ENCODE results near the gene TGIF2. TPM values are rescaled to one million over a fixed set of nuclear protein-coding genes. Genes with fewer than 3 reads are reported as not detected.

TGIF2 gene
- total RNA-seq, 4 donors from 2014 or later: 6.5 to 10.5 (median 9.5) TPM

DNA sequence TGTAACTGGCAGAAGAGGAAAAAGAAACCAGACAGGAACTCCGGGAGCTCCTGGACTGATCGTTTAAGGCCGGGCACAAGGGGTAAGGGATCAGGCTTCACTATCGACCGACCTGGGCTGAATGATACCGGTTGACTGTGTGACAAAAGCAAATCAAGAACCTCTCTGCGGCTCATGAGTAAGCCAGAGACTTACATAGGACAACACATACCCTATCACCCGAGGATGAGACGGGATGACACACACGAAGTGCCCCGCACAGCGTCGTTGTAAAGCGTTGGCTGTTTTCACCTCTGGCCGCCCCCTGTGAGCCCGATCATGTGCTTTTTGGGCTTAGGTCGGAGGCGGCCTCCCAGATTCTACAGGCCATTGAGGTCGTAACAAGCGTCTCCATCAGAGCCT lies 695 bp upstream of the TGIF2 start:
- DNase-seq (ENCODE audit: low spot score in 2 of 2): peak in 1 of 2 donors; percentile 87
- intact Hi-C loops (cut with DNase I; ENCODE audit: low total_unique reads): no loop called here
- no peak overlapping the region for H3K4me3 ChIP-seq (ENCODE audit: low read depth, poor library complexity, severe bottlenecking)
- TF ChIP-seq, protein P1, sequence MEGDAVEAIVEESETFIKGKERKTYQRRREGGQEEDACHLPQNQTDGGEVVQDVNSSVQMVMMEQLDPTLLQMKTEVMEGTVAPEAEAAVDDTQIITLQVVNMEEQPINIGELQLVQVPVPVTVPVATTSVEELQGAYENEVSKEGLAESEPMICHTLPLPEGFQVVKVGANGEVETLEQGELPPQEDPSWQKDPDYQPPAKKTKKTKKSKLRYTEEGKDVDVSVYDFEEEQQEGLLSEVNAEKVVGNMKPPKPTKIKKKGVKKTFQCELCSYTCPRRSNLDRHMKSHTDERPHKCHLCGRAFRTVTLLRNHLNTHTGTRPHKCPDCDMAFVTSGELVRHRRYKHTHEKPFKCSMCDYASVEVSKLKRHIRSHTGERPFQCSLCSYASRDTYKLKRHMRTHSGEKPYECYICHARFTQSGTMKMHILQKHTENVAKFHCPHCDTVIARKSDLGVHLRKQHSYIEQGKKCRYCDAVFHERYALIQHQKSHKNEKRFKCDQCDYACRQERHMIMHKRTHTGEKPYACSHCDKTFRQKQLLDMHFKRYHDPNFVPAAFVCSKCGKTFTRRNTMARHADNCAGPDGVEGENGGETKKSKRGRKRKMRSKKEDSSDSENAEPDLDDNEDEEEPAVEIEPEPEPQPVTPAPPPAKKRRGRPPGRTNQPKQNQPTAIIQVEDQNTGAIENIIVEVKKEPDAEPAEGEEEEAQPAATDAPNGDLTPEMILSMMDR (IDR thresholded peaks at IDR 0.05): no peak
- no peak for TF ChIP-seq POLR2A (IDR thresholded peaks at IDR 0.05)
- WGBS, 2 donors: 14 to 23% methylated on average over 20 of the region's 20 CpGs

DNA sequence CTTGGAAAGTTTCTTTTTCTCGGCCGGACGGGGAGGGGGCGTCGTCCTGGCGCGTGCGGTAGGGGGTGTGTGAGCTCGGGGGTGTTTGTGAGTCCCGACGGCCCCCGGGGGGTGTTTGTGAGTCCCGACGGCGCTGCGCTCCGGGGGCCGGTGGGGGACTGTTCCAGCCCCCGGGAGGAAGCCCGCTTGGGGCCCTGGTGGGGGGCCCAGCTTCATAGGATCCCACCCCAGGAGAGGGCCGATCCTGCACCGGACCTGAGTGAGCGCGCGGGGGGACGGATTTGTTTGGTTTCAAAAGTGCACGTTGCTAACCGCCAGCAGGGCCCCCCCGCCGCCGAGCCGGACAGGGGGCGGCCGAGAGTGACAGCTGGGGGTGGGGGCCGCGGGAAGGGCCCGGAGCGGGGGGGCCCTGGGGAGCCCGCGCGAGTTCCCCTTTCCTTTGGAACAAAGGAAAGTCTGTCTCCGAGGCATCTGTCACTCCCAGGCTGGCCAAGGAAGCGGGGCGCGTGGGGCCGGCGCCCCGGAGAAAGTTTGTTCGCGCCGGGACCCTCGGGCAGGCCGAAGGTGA lies 485 bp downstream of the TGIF2 start:
- 1 to 4% methylated on average over 18 to 20 of the region's 53 CpGs for WGBS, 2 donors
- DNase-seq (ENCODE audit: low spot score in 2 of 2): peak in 1 of 2 donors; percentile 90
- intact Hi-C loops (cut with DNase I; ENCODE audit: low total_unique reads): no loop called here

GRCh38 chr20:36574366-36575135 lies 1.2 kb downstream of the TGIF2 start:
- DNase-seq (ENCODE audit: low spot score in 2 of 2): peak in 1 of 2 donors; percentile 94
- no peak for TF ChIP-seq POLR2A (IDR thresholded peaks at IDR 0.05)
- TF ChIP-seq, protein P1 (IDR thresholded peaks at IDR 0.05): peak in 1 of 3 donors; percentile 16
- WGBS, 2 donors: 0% methylated on average over 42 to 53 of the region's 69 CpGs
- peak overlapping the region; percentile 68 for H3K4me3 ChIP-seq (ENCODE audit: low read depth, poor library complexity, severe bottlenecking)
- intact Hi-C loops (cut with DNase I; ENCODE audit: low total_unique reads): no loop called here

More for the DNA sequence above, 485 bp downstream of the TGIF2 start:
- TF ChIP-seq, protein P1 (IDR thresholded peaks at IDR 0.05): no peak
- TF ChIP-seq POLR2A (IDR thresholded peaks at IDR 0.05): no peak
- peak overlapping the region; percentile 68 for H3K4me3 ChIP-seq (ENCODE audit: low read depth, poor library complexity, severe bottlenecking)

DNA sequence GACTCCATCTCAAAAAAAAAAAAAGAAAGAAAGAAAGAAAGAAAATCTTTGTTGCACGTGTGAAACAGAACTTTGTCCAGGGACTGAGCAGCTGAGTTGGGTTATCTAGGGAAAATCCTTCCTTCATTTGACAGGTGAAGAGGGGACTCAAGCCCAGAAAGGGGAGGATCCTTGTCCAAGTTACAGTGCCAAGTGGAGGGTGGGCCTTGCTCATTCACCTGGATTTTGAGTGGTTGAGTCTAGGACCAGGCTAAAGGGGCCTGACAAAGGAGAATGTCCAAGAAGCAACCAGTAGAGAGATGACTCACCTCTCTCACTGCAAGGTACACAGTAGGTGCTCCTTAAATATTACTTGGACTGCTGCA lies 2.7 kb downstream of the TGIF2 start:
- 68 to 76% methylated on average over 1 of the region's 1 CpG for WGBS, 2 donors
- TF ChIP-seq, protein P1 (IDR thresholded peaks at IDR 0.05): no peak
- no peak for TF ChIP-seq POLR2A (IDR thresholded peaks at IDR 0.05)
- no peak overlapping the region for H3K4me3 ChIP-seq (ENCODE audit: low read depth, poor library complexity, severe bottlenecking)
- DNase-seq (ENCODE audit: low spot score in 2 of 2): no peak
- intact Hi-C loops (cut with DNase I; ENCODE audit: low total_unique reads): no loop called here

DNA sequence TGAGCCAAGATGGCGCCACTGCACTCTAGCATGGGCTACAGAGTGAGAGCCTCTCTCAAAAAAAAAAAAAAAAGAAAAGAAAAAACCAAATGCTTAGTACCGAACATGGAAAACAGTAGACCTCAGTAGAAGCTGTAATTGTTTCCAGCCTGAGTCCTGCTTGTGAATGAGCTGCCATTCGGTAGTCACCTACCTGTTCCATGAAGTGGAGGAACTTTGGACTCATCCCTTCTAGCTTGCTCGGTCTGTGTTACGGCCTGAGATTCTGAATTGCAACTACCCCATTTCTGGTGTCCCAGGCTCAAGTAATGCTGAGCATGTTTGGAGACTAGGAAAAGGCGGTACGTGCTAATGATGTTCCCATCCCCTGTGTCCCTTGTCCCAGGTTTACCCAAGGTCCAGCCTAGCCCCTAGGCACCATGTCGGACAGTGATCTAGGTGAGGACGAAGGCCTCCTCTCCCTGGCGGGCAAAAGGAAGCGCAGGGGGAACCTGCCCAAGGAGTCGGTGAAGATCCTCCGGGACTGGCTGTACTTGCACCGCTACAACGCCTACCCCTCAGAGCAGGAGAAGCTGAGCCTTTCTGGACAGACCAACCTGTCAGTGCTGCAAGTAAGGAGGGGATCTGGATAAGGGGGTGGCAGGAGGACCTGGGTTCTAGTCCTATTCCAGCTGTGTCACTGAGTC lies 5.1 kb downstream of the TGIF2 start:
- intact Hi-C loops (cut with DNase I; ENCODE audit: low total_unique reads): no loop called here
- 90 to 97% methylated on average over 15 of the region's 15 CpGs for WGBS, 2 donors
- no peak for TF ChIP-seq POLR2A (IDR thresholded peaks at IDR 0.05)
- TF ChIP-seq, protein P1 (IDR thresholded peaks at IDR 0.05): no peak
- DNase-seq (ENCODE audit: low spot score in 2 of 2): no peak
- H3K4me3 ChIP-seq (ENCODE audit: low read depth, poor library complexity, severe bottlenecking): no peak overlapping the region

Data from lower leg skin (tissue), 4 donors.